Fibroblast of skin of scalp (primary cell): Measurements from ENCODE around the gene PFDN2.

Experiments used
- DNase-seq: peaks from one replicate; pipeline ENCODE4 v3.0.0-alpha.2; 2013

PFDN2 gene

GRCh38 chr1:161099090-161099802 lies 18.6 kb downstream of the PFDN2 start:
- DNase-seq: no peak

- peak; percentile 46 for DNase-seq
Measured at GRCh38 chr1:161098210-161099068, 19.4 kb downstream of the PFDN2 start, which contains the start of gene KLHDC9. Gene KLHDC9, plus strand, starts transcription at chr1:161098361. Its CDS starts 175 bp downstream, at chr1:161098536.

GRCh38 chr1:161096530-161096929 lies 21.3 kb downstream of the PFDN2 start:
- no peak for DNase-seq

- no peak for DNase-seq
Measured at GRCh38 chr1:161096015-161096414, 21.8 kb downstream of the PFDN2 start.

GRCh38 chr1:161095230-161095629 lies 22.6 kb downstream of the PFDN2 start:
- DNase-seq: no peak

- DNase-seq: no peak
Measured at GRCh38 chr1:161094481-161094880, 23.4 kb downstream of the PFDN2 start.

- no peak for DNase-seq
Measured at GRCh38 chr1:161092621-161093028, 25.2 kb downstream of the PFDN2 start.

- peak; percentile 31 for DNase-seq
Measured at GRCh38 chr1:161091796-161092507, 25.9 kb downstream of the PFDN2 start.

- no peak for DNase-seq
Measured at GRCh38 chr1:161091093-161091492, 26.7 kb downstream of the PFDN2 start.

- DNase-seq: no peak
Measured at GRCh38 chr1:161090617-161091016, 27.2 kb downstream of the PFDN2 start.

- DNase-seq: no peak
Measured at GRCh38 chr1:161089938-161090337, 27.9 kb downstream of the PFDN2 start.

GRCh38 chr1:161089251-161089924 lies 28.4 kb downstream of the PFDN2 start, which contains the start of gene NECTIN4:
Gene NECTIN4, minus strand, starts transcription at chr1:161089558. Its CDS starts 262 bp downstream, at chr1:161089296.
- no peak for DNase-seq

- no peak for DNase-seq
Measured at GRCh38 chr1:161088587-161089110, 29.2 kb downstream of the PFDN2 start.

GRCh38 chr1:161086457-161086856 lies 31.4 kb downstream of the PFDN2 start:
- DNase-seq: no peak

- peak; percentile 56 for DNase-seq
Measured at GRCh38 chr1:161085165-161085564, 32.7 kb downstream of the PFDN2 start.

- no peak for DNase-seq
Measured at GRCh38 chr1:161084597-161084988, 33.2 kb downstream of the PFDN2 start.

GRCh38 chr1:161083748-161084596 lies 33.9 kb downstream of the PFDN2 start:
- peak; percentile 42 for DNase-seq

GRCh38 chr1:161082996-161083747 lies 34.7 kb downstream of the PFDN2 start:
- peak; percentile 87 for DNase-seq

GRCh38 chr1:161082483-161082882 lies 35.4 kb downstream of the PFDN2 start:
- no peak for DNase-seq

- no peak for DNase-seq
Measured at GRCh38 chr1:161081519-161081918, 36.3 kb downstream of the PFDN2 start.
